Measurements from ENCODE around the gene SH3TC2.

DNA sequence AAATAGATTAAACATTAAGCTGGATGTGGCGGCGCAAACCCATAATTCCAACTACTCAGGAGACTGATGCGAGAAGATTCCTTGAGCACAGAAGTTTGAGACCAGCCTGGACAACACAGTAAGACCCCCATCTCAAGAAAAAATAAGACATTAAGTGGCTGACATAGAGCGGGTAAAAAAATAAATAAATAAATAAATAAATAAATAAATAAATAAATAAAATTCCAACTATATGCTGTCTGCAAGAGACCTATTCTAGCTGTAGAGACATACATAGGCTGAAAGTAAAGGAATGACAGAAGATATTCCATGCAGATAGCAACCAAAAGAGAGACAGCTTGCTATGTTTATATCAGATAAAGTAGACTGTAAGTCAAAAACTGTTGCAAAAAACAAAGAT lies 17.4 kb upstream of the SH3TC2 start:
- no peak for TF ChIP-seq EZH2 (IDR thresholded peaks at IDR 0.05; ENCODE audit: low read length)
- TF ChIP-seq, protein P1, sequence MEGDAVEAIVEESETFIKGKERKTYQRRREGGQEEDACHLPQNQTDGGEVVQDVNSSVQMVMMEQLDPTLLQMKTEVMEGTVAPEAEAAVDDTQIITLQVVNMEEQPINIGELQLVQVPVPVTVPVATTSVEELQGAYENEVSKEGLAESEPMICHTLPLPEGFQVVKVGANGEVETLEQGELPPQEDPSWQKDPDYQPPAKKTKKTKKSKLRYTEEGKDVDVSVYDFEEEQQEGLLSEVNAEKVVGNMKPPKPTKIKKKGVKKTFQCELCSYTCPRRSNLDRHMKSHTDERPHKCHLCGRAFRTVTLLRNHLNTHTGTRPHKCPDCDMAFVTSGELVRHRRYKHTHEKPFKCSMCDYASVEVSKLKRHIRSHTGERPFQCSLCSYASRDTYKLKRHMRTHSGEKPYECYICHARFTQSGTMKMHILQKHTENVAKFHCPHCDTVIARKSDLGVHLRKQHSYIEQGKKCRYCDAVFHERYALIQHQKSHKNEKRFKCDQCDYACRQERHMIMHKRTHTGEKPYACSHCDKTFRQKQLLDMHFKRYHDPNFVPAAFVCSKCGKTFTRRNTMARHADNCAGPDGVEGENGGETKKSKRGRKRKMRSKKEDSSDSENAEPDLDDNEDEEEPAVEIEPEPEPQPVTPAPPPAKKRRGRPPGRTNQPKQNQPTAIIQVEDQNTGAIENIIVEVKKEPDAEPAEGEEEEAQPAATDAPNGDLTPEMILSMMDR (optimal IDR thresholded peaks at IDR 0.05 in 1 of 3, IDR thresholded peaks at IDR 0.05 in 1 of 3, conservative IDR thresholded peaks at IDR 0.05 in 1 of 3; ENCODE audit: extremely low read depth in 1 of 3, insufficient read depth in 2 of 3, low read length in 3 of 3): no peak

Measured in keratinocyte (primary cell).